ENCODE results near the gene UBE2G1.

Gene UBE2G1

GRCh38 chr17:4250887-4251286 is 115.6 kb downstream of the UBE2G1 start:
- Histone ChIP-seq H3K27ac (ENCODE audit: poor library complexity, severe bottlenecking) (no peak overlapping the region), H3K9me3 (ENCODE audit: severe bottlenecking) (no peaks in the 10 kb centered on the region), H3K36me3 (ENCODE audit: low read depth) (no peaks in the 10 kb centered on the region), H3K27me3 (ENCODE audit: insufficient read depth, poor library complexity, severe bottlenecking) (no peaks in the 10 kb centered on the region), H3K4me1 (ENCODE audit: insufficient read depth, poor library complexity, severe bottlenecking) (peaks cover 23% of the 10 kb centered on the region), H3K4me3 (ENCODE audit: severe bottlenecking) (no peak overlapping the region)
- ATAC-seq (ENCODE audit: low read depth): no peak
- no peak for DNase-seq (ENCODE audit: low spot score)
- TF ChIP-seq CTCF (IDR thresholded peaks at IDR 0.05; ENCODE audit: poor library complexity, severe bottlenecking): no peak

- peak; percentile 63 for TF ChIP-seq CTCF (IDR thresholded peaks at IDR 0.05; ENCODE audit: poor library complexity, severe bottlenecking)
- H3K27me3 ChIP-seq (ENCODE audit: insufficient read depth, poor library complexity, severe bottlenecking): no peaks in the 10 kb centered on the region
- no peaks in the 10 kb centered on the region for H3K36me3 ChIP-seq (ENCODE audit: low read depth)
- no peaks in the 10 kb centered on the region for H3K9me3 ChIP-seq (ENCODE audit: severe bottlenecking)
- no peak overlapping the region for H3K27ac ChIP-seq (ENCODE audit: poor library complexity, severe bottlenecking)
- H3K4me1 ChIP-seq (ENCODE audit: insufficient read depth, poor library complexity, severe bottlenecking): peaks cover 23% of the 10 kb centered on the region
- no peak overlapping the region for H3K4me3 ChIP-seq (ENCODE audit: severe bottlenecking)
- no peak for ATAC-seq (ENCODE audit: low read depth)
- no peak for DNase-seq (ENCODE audit: low spot score)
Measured at GRCh38 chr17:4249452-4250029, 116.9 kb downstream of the UBE2G1 start.

GRCh38 chr17:4248504-4249277 is 117.8 kb downstream of the UBE2G1 start:
- Histone ChIP-seq H3K4me1 (ENCODE audit: insufficient read depth, poor library complexity, severe bottlenecking) (peaks cover 23% of the 10 kb centered on the region), H3K27me3 (ENCODE audit: insufficient read depth, poor library complexity, severe bottlenecking) (no peaks in the 10 kb centered on the region), H3K36me3 (ENCODE audit: low read depth) (no peaks in the 10 kb centered on the region), H3K4me3 (ENCODE audit: severe bottlenecking) (no peak overlapping the region), H3K9me3 (ENCODE audit: severe bottlenecking) (no peaks in the 10 kb centered on the region), H3K27ac (ENCODE audit: poor library complexity, severe bottlenecking) (peak overlapping the region; percentile 48)
- ATAC-seq (ENCODE audit: low read depth) (no peak), DNase-seq (ENCODE audit: low spot score) (no peak)
- no peak for TF ChIP-seq CTCF (IDR thresholded peaks at IDR 0.05; ENCODE audit: poor library complexity, severe bottlenecking)

GRCh38 chr17:4247971-4248388 is 118.5 kb downstream of the UBE2G1 start:
- TF ChIP-seq CTCF (IDR thresholded peaks at IDR 0.05; ENCODE audit: poor library complexity, severe bottlenecking): no peak
- Histone ChIP-seq H3K9me3 (ENCODE audit: severe bottlenecking) (no peaks in the 10 kb centered on the region), H3K27me3 (ENCODE audit: insufficient read depth, poor library complexity, severe bottlenecking) (no peaks in the 10 kb centered on the region), H3K4me1 (ENCODE audit: insufficient read depth, poor library complexity, severe bottlenecking) (peaks cover 23% of the 10 kb centered on the region), H3K27ac (ENCODE audit: poor library complexity, severe bottlenecking) (peak overlapping the region; percentile 48), H3K4me3 (ENCODE audit: severe bottlenecking) (no peak overlapping the region), H3K36me3 (ENCODE audit: low read depth) (no peaks in the 10 kb centered on the region)
- peak; percentile 84 for DNase-seq (ENCODE audit: low spot score)
- peak; percentile 88 for ATAC-seq (ENCODE audit: low read depth)

All from RWPE2 (cell line).